Measurements from ENCODE around the gene TRUB2.

Gene TRUB2

DNA sequence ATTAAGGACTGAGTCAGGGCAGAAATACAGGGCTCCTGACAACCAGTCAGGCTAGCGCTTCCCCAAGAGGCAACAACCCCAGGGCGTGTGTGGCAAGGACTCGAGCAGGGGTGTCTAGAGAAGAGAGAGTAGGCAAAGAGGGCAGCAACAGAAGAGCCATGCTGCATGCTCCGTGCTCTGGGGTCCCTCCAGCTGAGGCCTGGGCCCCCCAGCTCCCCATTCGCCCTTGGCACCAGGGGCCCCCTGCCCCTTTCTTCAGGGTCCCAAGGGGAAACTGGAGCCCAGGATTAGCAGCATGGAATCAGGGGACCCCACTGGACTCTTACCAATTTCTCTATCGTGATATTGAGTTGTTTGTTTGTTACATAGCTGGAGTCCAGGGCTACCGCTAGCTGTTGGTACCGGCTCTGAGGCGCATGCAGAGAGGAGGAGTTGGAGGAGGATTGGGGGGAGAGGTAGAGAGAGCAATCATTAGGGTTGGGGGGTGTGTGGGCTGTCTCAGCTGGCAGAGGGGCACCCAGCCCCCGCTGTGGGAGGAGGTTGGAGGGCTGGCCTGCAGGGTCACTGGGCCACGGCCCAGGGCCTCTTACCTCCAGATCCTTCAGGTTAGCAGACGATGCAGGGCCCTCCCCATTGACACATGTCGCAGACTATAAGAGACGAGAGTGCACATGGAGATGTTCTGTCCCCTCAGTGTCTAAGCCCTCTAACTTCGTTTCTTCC, 55.2 kb downstream of the TRUB2 start:
- ChIA-PET CTCF (interaction anchor here (0.6 to 5.2 kb wide), 2 partner anchors 12 to 86 kb away, joined by 3 to 32 read pairs; no protein-coding TSS in a partner anchor), POLR2A (interaction anchor here (1.0 kb wide), 1 partner anchor 22 kb away, joined by 3 read pairs; no protein-coding TSS in a partner anchor)
- no peak for DNase-seq (ENCODE audit: low read depth, low spot score)
- TF ChIP-seq, protein P1, sequence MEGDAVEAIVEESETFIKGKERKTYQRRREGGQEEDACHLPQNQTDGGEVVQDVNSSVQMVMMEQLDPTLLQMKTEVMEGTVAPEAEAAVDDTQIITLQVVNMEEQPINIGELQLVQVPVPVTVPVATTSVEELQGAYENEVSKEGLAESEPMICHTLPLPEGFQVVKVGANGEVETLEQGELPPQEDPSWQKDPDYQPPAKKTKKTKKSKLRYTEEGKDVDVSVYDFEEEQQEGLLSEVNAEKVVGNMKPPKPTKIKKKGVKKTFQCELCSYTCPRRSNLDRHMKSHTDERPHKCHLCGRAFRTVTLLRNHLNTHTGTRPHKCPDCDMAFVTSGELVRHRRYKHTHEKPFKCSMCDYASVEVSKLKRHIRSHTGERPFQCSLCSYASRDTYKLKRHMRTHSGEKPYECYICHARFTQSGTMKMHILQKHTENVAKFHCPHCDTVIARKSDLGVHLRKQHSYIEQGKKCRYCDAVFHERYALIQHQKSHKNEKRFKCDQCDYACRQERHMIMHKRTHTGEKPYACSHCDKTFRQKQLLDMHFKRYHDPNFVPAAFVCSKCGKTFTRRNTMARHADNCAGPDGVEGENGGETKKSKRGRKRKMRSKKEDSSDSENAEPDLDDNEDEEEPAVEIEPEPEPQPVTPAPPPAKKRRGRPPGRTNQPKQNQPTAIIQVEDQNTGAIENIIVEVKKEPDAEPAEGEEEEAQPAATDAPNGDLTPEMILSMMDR (IDR thresholded peaks at IDR 0.05; ENCODE audit: insufficient read depth, low read length, missing control alignments), result no peak
- H3K4me3 ChIP-seq (ENCODE audit: low read depth, low read length), result no peak overlapping the region

DNA sequence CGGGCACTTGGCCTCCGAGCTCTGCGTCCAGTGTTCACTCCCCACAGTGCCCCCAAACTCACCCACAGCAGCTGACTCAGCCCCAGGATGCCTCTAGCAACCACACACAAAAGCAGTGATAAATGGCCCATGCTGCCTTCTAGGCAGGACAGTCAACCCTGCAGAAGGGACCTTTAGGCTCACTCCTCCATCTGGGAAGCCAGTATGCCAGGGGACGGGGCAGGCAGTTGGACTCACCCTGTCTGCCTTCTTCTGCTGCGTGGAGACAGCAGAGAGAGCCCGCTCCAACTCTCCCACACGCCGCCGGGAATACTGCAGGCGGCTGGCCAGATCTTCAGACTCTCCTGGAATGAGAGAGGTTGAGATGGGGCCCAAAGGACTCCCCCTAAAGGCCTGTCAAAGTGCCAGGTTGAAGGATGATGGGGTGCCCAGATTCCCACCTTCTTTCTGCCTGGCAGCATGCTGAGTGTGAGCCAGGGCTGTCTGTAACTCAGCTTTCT, 56.8 kb downstream of the TRUB2 start:
- POLR2A ChIA-PET, result no interaction called here
- no peak for DNase-seq (ENCODE audit: low read depth, low spot score)
- TF ChIP-seq, protein P1 (IDR thresholded peaks at IDR 0.05; ENCODE audit: insufficient read depth, low read length, missing control alignments), result no peak
- CTCF ChIA-PET, result interaction anchor here (5.2 kb wide), 1 partner anchor 10 kb away, joined by 32 read pairs; no protein-coding TSS in a partner anchor
- no peak overlapping the region for H3K4me3 ChIP-seq (ENCODE audit: low read depth, low read length)

- CTCF ChIA-PET, result interaction anchor here (0.8 to 1.6 kb wide), 3 partner anchors 8 to 12 kb away, joined by 5 to 7 read pairs (median 7); no protein-coding TSS in a partner anchor
- TF ChIP-seq, protein P1 (IDR thresholded peaks at IDR 0.05; ENCODE audit: insufficient read depth, low read length, missing control alignments), result no peak
Observed at GRCh38 chr9:128262687-128263086, 59.6 kb downstream of the TRUB2 start.

DNA sequence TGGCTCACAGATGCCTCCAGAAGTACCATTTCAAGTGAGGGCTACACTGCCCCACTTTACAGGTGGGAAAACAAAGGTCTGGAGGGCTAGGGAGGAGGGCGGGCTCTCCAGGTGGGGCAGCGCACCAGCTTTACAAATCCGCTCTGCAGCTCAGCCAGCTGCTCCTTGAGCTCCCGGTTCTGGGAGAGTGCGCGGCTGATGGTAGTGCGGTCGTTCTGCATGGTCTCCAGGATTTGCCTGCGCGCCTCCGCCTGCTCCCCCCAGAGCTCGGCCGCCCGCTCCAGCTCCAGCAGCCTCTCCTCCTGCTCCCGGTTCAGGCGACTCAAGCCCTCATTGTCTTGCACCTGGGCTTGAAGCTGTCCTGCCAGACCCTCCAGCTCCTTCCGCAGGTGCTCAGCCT, 61.9 kb downstream of the TRUB2 start:
- CTCF ChIA-PET, result no interaction called here

More at GRCh38 chr9:128262687-128263086, 59.6 kb downstream of the TRUB2 start:
- POLR2A ChIA-PET, result interaction anchor here (1.5 kb wide), 1 partner anchor 9 kb away, joined by 5 read pairs; no protein-coding TSS in a partner anchor
- no peak for DNase-seq (ENCODE audit: low read depth, low spot score)
- H3K4me3 ChIP-seq (ENCODE audit: low read depth, low read length), result no peak overlapping the region

GRCh38 chr9:128259156-128259555, 63.1 kb downstream of the TRUB2 start:
- CTCF ChIA-PET, result interaction anchor here (0.5 to 1.0 kb wide), 2 partner anchors 14 to 247 kb away, joined by 3 read pairs; no protein-coding TSS in a partner anchor
- POLR2A ChIA-PET, result interaction anchor here (0.8 kb wide), 1 partner anchor 9 kb away, joined by 3 read pairs; no protein-coding TSS in a partner anchor
- no peak for DNase-seq (ENCODE audit: low read depth, low spot score)
- H3K4me3 ChIP-seq (ENCODE audit: low read depth, low read length), result no peak overlapping the region
- TF ChIP-seq, protein P1 (IDR thresholded peaks at IDR 0.05; ENCODE audit: insufficient read depth, low read length, missing control alignments), result no peak

More for the DNA sequence above, 61.9 kb downstream of the TRUB2 start:
- POLR2A ChIA-PET, result interaction anchor here (1.8 kb wide), 1 partner anchor 16 kb away, joined by 5 read pairs; the partner anchor contains the start of genes GOLGA2 and SWI5
- H3K4me3 ChIP-seq (ENCODE audit: low read depth, low read length), result no peak overlapping the region
- TF ChIP-seq, protein P1 (IDR thresholded peaks at IDR 0.05; ENCODE audit: insufficient read depth, low read length, missing control alignments), result no peak
- no peak for DNase-seq (ENCODE audit: low read depth, low spot score)

DNA sequence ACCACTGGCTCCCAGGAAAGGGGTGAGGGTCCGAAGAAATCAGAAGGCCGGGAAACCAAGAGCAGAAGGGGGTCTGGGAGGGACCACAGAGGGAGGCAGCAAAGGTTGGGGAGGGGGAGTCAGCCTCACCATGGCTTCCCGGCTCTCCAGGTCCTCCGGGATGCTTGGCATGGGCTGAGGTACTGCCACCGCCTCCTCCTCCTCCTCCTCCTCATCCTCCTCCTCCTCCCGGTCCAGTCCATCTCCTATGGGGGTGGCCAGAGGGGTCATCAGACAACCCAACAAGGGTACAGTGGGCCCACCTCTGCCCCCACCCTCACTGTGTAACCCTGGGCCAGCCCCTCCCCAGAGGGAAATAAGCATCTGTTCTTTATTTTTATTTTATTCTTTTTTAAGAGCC, 63.9 kb downstream of the TRUB2 start:
- POLR2A ChIA-PET, result interaction anchor here (0.8 kb wide), 1 partner anchor 10 kb away, joined by 3 read pairs; no protein-coding TSS in a partner anchor
- DNase-seq (ENCODE audit: low read depth, low spot score), result no peak
- H3K4me3 ChIP-seq (ENCODE audit: low read depth, low read length), result no peak overlapping the region
- TF ChIP-seq, protein P1 (IDR thresholded peaks at IDR 0.05; ENCODE audit: insufficient read depth, low read length, missing control alignments), result no peak
- CTCF ChIA-PET, result no interaction called here
